ENCODE results near the gene OXER1. TPM values are rescaled to one million over a fixed set of nuclear protein-coding genes. Genes with fewer than 3 reads are reported as not detected.

The OXER1 gene
- total and polyA plus RNA-seq, 2 of the 13 experiments (the other 11 are each of a cell fraction or from before 2014, with no cell fraction given) = 8.0 to 9.0 TPM

- TF ChIP-seq, protein P1, sequence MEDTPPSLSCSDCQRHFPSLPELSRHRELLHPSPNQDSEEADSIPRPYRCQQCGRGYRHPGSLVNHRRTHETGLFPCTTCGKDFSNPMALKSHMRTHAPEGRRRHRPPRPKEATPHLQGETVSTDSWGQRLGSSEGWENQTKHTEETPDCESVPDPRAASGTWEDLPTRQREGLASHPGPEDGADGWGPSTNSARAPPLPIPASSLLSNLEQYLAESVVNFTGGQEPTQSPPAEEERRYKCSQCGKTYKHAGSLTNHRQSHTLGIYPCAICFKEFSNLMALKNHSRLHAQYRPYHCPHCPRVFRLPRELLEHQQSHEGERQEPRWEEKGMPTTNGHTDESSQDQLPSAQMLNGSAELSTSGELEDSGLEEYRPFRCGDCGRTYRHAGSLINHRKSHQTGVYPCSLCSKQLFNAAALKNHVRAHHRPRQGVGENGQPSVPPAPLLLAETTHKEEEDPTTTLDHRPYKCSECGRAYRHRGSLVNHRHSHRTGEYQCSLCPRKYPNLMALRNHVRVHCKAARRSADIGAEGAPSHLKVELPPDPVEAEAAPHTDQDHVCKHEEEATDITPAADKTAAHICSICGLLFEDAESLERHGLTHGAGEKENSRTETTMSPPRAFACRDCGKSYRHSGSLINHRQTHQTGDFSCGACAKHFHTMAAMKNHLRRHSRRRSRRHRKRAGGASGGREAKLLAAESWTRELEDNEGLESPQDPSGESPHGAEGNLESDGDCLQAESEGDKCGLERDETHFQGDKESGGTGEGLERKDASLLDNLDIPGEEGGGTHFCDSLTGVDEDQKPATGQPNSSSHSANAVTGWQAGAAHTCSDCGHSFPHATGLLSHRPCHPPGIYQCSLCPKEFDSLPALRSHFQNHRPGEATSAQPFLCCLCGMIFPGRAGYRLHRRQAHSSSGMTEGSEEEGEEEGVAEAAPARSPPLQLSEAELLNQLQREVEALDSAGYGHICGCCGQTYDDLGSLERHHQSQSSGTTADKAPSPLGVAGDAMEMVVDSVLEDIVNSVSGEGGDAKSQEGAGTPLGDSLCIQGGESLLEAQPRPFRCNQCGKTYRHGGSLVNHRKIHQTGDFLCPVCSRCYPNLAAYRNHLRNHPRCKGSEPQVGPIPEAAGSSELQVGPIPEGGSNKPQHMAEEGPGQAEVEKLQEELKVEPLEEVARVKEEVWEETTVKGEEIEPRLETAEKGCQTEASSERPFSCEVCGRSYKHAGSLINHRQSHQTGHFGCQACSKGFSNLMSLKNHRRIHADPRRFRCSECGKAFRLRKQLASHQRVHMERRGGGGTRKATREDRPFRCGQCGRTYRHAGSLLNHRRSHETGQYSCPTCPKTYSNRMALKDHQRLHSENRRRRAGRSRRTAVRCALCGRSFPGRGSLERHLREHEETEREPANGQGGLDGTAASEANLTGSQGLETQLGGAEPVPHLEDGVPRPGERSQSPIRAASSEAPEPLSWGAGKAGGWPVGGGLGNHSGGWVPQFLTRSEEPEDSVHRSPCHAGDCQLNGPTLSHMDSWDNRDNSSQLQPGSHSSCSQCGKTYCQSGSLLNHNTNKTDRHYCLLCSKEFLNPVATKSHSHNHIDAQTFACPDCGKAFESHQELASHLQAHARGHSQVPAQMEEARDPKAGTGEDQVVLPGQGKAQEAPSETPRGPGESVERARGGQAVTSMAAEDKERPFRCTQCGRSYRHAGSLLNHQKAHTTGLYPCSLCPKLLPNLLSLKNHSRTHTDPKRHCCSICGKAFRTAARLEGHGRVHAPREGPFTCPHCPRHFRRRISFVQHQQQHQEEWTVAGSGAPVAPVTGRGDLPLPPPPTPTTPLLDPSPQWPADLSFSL (CRISPR knock-in tag; IDR thresholded peaks at IDR 0.05) = no peak
- peak; percentile 95 for TF ChIP-seq ZMYM4 (CRISPR knock-in tag; IDR thresholded peaks at IDR 0.05)
- TF ChIP-seq KLF6 (CRISPR knock-in tag; IDR thresholded peaks at IDR 0.05) = peak; percentile 97
- TF ChIP-seq SSRP1 (CRISPR knock-in tag; IDR thresholded peaks at IDR 0.05) = peak; percentile 99
- TF ChIP-seq NBN (conservative IDR thresholded peaks at IDR 0.05) = no peak
- TF ChIP-seq NFKBIZ (CRISPR knock-in tag; IDR thresholded peaks at IDR 0.05) = peak; percentile 86
- peak; percentile 27; the same call in 1 of the 2 replicates for TF ChIP-seq HMG20A (CRISPR knock-in tag; IDR thresholded peaks at IDR 0.05; ENCODE audit: borderline replicate concordance)
- TF ChIP-seq TARDBP (CRISPR knock-in tag; IDR thresholded peaks at IDR 0.05) = peak; percentile 94
- TF ChIP-seq ZNF329 (CRISPR knock-in tag; IDR thresholded peaks at IDR 0.05; ENCODE audit: low read depth) = peak; percentile 92
- TF ChIP-seq SNAI1 (CRISPR knock-in tag; IDR thresholded peaks at IDR 0.05; ENCODE audit: borderline replicate concordance) = no peak
- TF ChIP-seq RXRB (CRISPR knock-in tag; IDR thresholded peaks at IDR 0.05; ENCODE audit: borderline replicate concordance) = peak; percentile 76; the same call in 1 of the 2 replicates
- no peak for TF ChIP-seq ZNF75D (CRISPR knock-in tag; IDR thresholded peaks at IDR 0.05; ENCODE audit: borderline replicate concordance)
- TF ChIP-seq, protein P2, sequence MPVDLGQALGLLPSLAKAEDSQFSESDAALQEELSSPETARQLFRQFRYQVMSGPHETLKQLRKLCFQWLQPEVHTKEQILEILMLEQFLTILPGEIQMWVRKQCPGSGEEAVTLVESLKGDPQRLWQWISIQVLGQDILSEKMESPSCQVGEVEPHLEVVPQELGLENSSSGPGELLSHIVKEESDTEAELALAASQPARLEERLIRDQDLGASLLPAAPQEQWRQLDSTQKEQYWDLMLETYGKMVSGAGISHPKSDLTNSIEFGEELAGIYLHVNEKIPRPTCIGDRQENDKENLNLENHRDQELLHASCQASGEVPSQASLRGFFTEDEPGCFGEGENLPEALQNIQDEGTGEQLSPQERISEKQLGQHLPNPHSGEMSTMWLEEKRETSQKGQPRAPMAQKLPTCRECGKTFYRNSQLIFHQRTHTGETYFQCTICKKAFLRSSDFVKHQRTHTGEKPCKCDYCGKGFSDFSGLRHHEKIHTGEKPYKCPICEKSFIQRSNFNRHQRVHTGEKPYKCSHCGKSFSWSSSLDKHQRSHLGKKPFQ (CRISPR knock-in tag; IDR thresholded peaks at IDR 0.05; ENCODE audit: insufficient replicate concordance) = peak; percentile 91
- TF ChIP-seq ZSCAN29 (CRISPR knock-in tag; conservative IDR thresholded peaks at IDR 0.05) = 0 out of 2 replicates have a peak, but pooled peaks have one; percentile 20
Measured at GRCh38 chr2:42810121-42810970, 46.4 kb upstream of the OXER1 start (continued).
